Psoas muscle (tissue), 8 donors: ENCODE measurements around the gene MRGPRG. TPM values are rescaled to one million over a fixed set of nuclear protein-coding genes. Genes with fewer than 3 reads are reported as not detected.

Experiments used
- ATAC-seq, 4 donors: fragments of 200-7000 bp; cut with Tn5 transposase; one replicate each; pipeline ENCODE4 v1.9.1; 2020; ENCODE audit warnings: moderate library complexity in 3 of 4, mild to moderate bottlenecking in 2 of 4
- DNase-seq, 2 donors: peaks; one replicate each; pipeline ENCODE4 v3.0.0-alpha.2; 2020
- H3K27ac ChIP-seq: fragments of 200-600 bp; one replicate; pipeline ENCODE4 v1.8.0; 2022
- H3K27me3 ChIP-seq, 3 donors: fragments of 200-600 bp in 1 of 3; one replicate each; pipeline versions ENCODE4 v1.6.1 to v1.8.0; 2013 to 2022; ENCODE audit warnings: low read length in 2 of 3, mild to moderate bottlenecking in 2 of 3, moderate library complexity in 1 of 3; ENCODE audit not compliant: insufficient read depth in 3 of 3
- H3K36me3 ChIP-seq, 2 donors: fragments of 200-600 bp in 1 of 2; one replicate each; pipeline versions ENCODE4 v1.6.1 to v1.8.0; 2013 to 2022; ENCODE audit warnings: low read depth in 1 of 2, mild to moderate bottlenecking in 1 of 2, moderate library complexity in 1 of 2; ENCODE audit not compliant: insufficient read depth in 1 of 2
- H3K4me1 ChIP-seq: fragments of 200-600 bp; one replicate; pipeline ENCODE4 v1.8.0; 2022
- H3K4me3 ChIP-seq: fragments of 200-600 bp; one replicate; pipeline ENCODE4 v1.8.0; 2022; ENCODE audit warnings: mild to moderate bottlenecking
- H3K9me3 ChIP-seq: fragments of 200-600 bp; one replicate; pipeline ENCODE4 v1.8.0; 2022
- WGBS, 3 donors: extraction: QIAGEN DNeasy Blood & Tissue Kit; methylation state at CpG; one replicate each; pipeline versions ENCODE4 v1.1.6 to v1.1.7; 2013; 5-methylcytosine and 5-hydroxymethylcytosine counted together
- intact Hi-C, 2 donors: fragments of 100-400 bp; cut with DNase I; formaldehyde crosslinking; loops; one replicate each; pipeline versions ENCODE4 v1.11.0 to v1.14.2; 2022
- polyA plus RNA-seq, 3 donors: library from polyadenylated mRNA; stranded (reverse); fragments of 200-250 nt; gene quantifications; one replicate each; pipeline ENCODE4 v1.2.3, GENCODE V29; 2013
- total RNA-seq, 4 donors: library from RNA; stranded (reverse); fragmentation: NEBNext Ultra II Directional in 2 of 4; extraction: Animal tissue kit (Norgen Biotek cat#: 25700) in 2 of 4; gene quantifications; one replicate each; pipeline versions ENCODE4 v1.2.1 to v1.2.4, GENCODE V29; 2021 to 2023
- TF ChIP-seq, protein P1 (sequence below): fragments of 200-600 bp; IDR thresholded peaks from one replicate; pipeline ENCODE4 v1.8.0; 2022; ENCODE audit warnings: antibody characterized with exemption
- donor health status: healthy with polysubstance abuse.
- donor health status: DM: no; HTN: no; CAD: no; lungs with moderate emphysema.
- donor health status: Bipolar disorder and iron deficiency.
- donor health status: healthy.
- donor health status: DM: yes; HTN: yes; CAD: no.
- donor health status: DM: no; HTN: no; CAD: no.
- donor health status: DM: no; HTN: no; CAD: no.
- donor health status: DM: yes; HTN: yes; CAD: no.

The MRGPRG gene
- total and polyA plus RNA-seq, 7 donors = not detected

DNA sequence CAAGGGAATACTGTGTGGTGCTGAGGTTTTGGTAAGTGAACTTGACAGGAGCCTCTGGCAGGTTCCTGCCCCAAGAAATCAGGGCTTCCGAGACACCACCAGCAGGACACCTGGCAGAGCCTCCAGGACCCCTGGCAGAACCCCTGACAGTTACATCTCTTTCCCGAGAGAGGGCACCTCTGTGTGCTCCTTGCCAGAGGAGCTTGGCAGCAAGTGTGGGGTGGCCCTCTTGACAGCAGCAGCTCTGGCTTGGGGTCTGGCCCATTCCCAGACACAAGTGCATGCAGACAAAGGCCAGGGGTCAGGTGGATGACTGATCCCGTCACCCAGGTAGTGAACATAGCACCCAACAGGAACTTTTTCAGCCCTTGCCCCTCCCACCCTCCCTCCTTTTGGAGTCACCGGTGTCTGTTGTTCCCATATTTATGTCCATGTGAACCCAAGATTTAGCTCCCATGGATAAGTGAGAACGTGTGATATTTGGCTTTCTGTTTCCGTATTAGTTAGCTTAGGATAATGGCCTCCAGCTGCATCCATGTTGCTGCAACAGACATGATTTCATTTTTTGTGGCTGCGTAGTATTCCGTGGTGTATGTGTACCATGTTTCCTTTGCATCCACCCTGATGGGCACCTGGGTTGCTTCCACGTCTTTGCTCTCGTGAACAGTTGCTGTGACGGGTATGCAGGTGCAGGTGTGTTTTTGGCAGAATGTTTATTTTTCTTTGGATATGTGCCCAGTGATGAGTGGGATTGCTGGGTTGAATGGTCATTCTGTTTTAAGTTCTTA is 32.3 kb downstream of the MRGPRG start:
- intact Hi-C loops = no loop called here
- DNase-seq (peak in 1 of 2 donors; percentile 39), ATAC-seq (no peak)
- no peaks in the 10 kb centered on the region for H3K4me1 ChIP-seq
- 79 to 90% (median 85%) methylated on average over 11 of the region's 11 CpGs for WGBS, 3 donors
- H3K27me3 ChIP-seq = no peaks in the 10 kb centered on the region
- TF ChIP-seq, protein P1, sequence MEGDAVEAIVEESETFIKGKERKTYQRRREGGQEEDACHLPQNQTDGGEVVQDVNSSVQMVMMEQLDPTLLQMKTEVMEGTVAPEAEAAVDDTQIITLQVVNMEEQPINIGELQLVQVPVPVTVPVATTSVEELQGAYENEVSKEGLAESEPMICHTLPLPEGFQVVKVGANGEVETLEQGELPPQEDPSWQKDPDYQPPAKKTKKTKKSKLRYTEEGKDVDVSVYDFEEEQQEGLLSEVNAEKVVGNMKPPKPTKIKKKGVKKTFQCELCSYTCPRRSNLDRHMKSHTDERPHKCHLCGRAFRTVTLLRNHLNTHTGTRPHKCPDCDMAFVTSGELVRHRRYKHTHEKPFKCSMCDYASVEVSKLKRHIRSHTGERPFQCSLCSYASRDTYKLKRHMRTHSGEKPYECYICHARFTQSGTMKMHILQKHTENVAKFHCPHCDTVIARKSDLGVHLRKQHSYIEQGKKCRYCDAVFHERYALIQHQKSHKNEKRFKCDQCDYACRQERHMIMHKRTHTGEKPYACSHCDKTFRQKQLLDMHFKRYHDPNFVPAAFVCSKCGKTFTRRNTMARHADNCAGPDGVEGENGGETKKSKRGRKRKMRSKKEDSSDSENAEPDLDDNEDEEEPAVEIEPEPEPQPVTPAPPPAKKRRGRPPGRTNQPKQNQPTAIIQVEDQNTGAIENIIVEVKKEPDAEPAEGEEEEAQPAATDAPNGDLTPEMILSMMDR = no peak
- no peaks in the 10 kb centered on the region for H3K36me3 ChIP-seq
- no peaks in the 10 kb centered on the region for H3K9me3 ChIP-seq
- H3K4me3 ChIP-seq = no peak overlapping the region
- H3K27ac ChIP-seq = no peak overlapping the region

- DNase-seq = no peak
- TF ChIP-seq, protein P1 = no peak
- Histone ChIP-seq H3K4me3 (no peak overlapping the region), H3K36me3 (no peaks in the 10 kb centered on the region), H3K27ac (no peak overlapping the region), H3K27me3 (no peaks in the 10 kb centered on the region), H3K9me3 (no peaks in the 10 kb centered on the region), H3K4me1 (no peaks in the 10 kb centered on the region)
- ATAC-seq = no peak
- WGBS, 3 donors = 79 to 90% (median 82%) methylated on average over 11 of the region's 11 CpGs
- intact Hi-C loops = no loop called here
Measured at GRCh38 chr11:3184732-3185347, 33.8 kb downstream of the MRGPRG start.

GRCh38 chr11:3183523-3183922 is 35.1 kb downstream of the MRGPRG start:
- H3K9me3 ChIP-seq = no peaks in the 10 kb centered on the region
- TF ChIP-seq, protein P1 = no peak
- intact Hi-C loops = no loop called here
- no peak overlapping the region for H3K4me3 ChIP-seq
- no peaks in the 10 kb centered on the region for H3K27me3 ChIP-seq
- H3K27ac ChIP-seq = no peak overlapping the region
- ATAC-seq (no peak), DNase-seq (no peak)
- H3K4me1 ChIP-seq = no peaks in the 10 kb centered on the region
- 86 to 97% (median 87%) methylated on average over 6 of the region's 6 CpGs for WGBS, 3 donors
- no peaks in the 10 kb centered on the region for H3K36me3 ChIP-seq

DNA sequence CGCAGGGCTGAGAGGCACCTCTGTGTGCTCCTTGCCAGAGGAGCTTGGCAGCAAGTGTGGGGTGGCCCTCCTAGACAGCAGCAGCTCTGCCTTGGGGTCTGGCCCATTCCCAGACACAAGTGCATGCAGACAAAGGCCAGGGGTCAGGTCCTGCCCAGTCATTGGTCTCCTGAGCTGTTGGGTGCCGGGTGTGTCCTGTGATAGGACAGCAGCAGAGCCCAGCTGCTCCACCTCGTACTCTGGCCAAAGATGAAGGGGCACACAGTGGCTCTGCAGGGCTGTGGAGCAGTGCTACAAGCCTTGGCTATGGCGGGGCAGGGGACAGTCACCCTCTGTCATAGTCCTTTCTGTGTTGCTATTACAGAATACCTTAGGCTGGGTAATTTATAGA is 36.2 kb downstream of the MRGPRG start:
- no peaks in the 10 kb centered on the region for H3K27me3 ChIP-seq
- intact Hi-C loops = no loop called here
- TF ChIP-seq, protein P1 = no peak
- H3K27ac ChIP-seq = no peak overlapping the region
- no peaks in the 10 kb centered on the region for H3K4me1 ChIP-seq
- no peak overlapping the region for H3K4me3 ChIP-seq
- H3K9me3 ChIP-seq = no peaks in the 10 kb centered on the region
- DNase-seq (peak in 1 of 2 donors; percentile 34), ATAC-seq (no peak)
- no peaks in the 10 kb centered on the region for H3K36me3 ChIP-seq
- 81 to 86% (median 85%) methylated on average over 4 of the region's 4 CpGs for WGBS, 3 donors
